GM20000 (cell line): ENCODE data around the gene C1orf226.

Experiments
- DNase-seq: peaks from one replicate; pipeline ENCODE4 v3.0.0; 2012; ENCODE audit warnings: low spot score
- TF ChIP-seq, protein P1 (sequence below): IDR thresholded peaks from 2 replicates; pipeline ENCODE4 v1.5.1; 2012; ENCODE audit warnings: mild to moderate bottlenecking, control low read depth; ENCODE audit errors: extremely low read depth, missing control alignments

Gene C1orf226

DNA sequence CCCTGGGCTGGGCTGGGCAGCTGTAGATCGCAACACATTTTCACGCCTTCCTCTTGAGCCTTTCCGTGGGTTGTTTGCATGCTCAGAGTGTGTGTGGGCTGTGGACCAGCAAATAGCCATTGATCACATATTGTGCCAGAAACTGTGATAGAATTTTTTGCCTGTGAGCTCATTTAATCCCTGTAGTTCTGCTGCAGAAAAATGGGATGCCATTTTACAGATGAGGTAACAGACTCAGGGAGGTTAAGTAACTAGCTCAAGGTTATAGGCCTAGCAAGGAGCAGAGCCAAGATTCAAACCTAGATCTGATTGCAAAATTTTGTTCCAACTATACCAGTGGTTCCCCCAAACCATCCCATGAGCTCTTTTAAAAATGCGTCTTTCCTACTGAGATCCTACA, 15.4 kb upstream of the C1orf226 start:
- TF ChIP-seq, protein P1, sequence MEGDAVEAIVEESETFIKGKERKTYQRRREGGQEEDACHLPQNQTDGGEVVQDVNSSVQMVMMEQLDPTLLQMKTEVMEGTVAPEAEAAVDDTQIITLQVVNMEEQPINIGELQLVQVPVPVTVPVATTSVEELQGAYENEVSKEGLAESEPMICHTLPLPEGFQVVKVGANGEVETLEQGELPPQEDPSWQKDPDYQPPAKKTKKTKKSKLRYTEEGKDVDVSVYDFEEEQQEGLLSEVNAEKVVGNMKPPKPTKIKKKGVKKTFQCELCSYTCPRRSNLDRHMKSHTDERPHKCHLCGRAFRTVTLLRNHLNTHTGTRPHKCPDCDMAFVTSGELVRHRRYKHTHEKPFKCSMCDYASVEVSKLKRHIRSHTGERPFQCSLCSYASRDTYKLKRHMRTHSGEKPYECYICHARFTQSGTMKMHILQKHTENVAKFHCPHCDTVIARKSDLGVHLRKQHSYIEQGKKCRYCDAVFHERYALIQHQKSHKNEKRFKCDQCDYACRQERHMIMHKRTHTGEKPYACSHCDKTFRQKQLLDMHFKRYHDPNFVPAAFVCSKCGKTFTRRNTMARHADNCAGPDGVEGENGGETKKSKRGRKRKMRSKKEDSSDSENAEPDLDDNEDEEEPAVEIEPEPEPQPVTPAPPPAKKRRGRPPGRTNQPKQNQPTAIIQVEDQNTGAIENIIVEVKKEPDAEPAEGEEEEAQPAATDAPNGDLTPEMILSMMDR, result no peak

DNA sequence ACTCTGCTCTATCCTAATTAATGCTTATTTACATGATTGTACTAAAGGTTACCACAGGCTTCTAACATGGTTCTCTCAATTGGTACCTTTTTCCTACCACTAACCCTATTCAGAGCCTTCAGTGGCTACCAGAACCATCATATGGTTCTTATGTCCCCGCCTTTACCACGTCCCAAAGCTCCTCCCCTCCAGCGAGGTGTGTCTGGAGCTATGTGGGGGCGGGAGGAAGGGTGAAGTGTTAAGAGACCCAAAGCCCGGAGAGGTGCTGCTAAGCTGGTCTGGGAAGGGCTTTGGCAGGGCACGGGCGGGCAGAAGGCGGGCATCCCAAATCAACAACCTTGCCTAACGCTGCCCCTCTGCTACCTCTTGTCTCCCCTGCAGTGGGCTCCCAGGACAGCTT, 14.9 kb upstream of the C1orf226 start:
- no peak for DNase-seq
- TF ChIP-seq, protein P1, result no peak

More for the DNA sequence above, 15.4 kb upstream of the C1orf226 start:
- no peak for DNase-seq

DNA sequence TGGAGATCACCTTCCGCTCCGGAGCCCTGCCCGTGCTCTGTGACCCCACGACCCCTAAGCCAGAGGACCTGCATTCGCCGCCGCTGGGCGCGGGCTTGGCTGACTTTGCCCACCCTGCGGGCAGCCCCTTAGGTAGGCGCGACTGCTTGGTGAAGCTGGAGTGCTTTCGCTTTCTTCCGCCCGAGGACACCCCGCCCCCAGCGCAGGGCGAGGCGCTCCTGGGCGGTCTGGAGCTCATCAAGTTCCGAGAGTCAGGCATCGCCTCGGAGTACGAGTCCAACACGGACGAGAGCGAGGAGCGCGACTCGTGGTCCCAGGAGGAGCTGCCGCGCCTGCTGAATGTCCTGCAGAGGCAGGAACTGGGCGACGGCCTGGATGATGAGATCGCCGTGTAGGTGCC, 14.5 kb upstream of the C1orf226 start:
- no peak for DNase-seq
- TF ChIP-seq, protein P1, result no peak

DNA sequence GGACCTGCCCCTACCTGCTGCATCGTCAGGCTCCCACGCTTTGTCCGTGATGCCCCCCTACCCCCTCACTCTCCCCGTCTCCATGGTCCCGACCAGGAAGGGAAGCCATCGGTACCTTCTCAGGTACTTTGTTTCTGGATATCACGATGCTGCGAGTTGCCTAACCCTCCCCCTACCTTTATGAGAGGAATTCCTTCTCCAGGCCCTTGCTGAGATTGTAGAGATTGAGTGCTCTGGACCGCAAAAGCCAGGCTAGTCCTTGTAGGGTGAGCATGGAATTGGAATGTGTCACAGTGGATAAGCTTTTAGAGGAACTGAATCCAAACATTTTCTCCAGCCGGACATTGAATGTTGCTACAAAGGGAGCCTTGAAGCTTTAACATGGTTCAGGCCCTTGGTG, 13.8 kb upstream of the C1orf226 start:
- no peak for DNase-seq
- TF ChIP-seq, protein P1, result no peak

DNA sequence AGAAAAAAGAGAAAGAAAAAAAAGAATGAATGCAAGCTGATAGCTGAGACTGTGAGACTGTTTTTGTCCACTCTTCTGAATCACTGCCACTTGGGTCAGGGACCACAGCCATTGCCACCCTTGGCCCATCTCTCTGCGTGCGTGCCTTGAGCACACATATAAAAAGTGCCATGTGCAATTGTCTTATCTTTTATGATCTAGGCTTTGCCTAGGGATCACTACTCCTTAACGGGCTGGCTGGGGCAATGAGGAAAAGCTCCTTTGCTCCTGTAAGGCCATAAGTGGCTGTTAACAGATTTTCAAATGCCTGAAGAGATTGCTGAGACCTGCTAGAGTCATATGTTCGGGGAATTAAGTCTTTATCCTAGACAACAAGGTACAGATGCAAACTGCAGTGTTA, 13.1 kb upstream of the C1orf226 start:
- DNase-seq, result no peak
- TF ChIP-seq, protein P1, result no peak

DNA sequence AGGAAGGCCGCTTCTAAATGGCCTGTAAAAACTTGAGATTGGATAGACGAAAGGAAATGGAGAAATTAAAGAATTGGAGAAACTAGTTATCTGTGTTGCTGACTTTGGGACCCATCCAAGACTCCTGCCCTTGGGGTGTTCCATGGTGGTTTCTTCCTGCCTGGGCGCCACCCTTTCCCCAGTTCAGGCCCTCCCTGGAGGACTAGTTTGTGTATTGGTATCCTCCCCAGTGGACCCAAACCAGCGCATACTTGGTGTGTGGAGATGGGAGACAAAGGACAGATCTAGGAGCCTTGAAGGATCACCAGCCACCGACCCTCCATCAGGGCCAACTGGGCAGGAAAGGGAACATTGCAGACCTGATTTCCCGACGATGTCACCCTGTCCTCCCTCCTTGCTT, 12.0 kb upstream of the C1orf226 start:
- no peak for DNase-seq
- TF ChIP-seq, protein P1, result no peak

DNA sequence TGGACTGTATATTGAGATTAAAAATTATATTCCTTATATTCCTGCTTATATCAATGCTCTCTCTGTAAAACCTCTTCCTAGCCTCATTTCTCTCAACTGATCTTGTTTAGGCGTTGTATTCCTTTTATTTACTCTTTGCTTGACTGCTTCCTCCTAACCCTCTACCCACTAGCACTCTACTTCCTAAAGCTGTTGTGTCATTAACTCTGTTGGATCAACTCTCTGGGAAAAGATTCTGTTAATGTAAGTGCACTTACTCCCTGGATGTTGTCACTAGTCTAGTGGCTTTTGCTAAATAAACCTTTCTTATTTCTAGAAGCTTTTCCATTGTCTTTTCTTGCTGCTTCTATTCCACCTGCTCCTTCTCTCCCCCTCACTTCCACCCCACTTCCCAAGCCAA, 11.4 kb upstream of the C1orf226 start:
- TF ChIP-seq, protein P1, result no peak
- DNase-seq, result no peak
